ENCODE measurements around the gene EML6. TPM values are rescaled to one million over a fixed set of nuclear protein-coding genes. Genes with fewer than 3 reads are reported as not detected.

The EML6 gene
- total and polyA plus RNA-seq, 10 of the 15 experiments (the other 5 are each of a cell fraction or from before 2014, with no cell fraction given): 0.09 to 0.67 (median 0.21) TPM

DNA sequence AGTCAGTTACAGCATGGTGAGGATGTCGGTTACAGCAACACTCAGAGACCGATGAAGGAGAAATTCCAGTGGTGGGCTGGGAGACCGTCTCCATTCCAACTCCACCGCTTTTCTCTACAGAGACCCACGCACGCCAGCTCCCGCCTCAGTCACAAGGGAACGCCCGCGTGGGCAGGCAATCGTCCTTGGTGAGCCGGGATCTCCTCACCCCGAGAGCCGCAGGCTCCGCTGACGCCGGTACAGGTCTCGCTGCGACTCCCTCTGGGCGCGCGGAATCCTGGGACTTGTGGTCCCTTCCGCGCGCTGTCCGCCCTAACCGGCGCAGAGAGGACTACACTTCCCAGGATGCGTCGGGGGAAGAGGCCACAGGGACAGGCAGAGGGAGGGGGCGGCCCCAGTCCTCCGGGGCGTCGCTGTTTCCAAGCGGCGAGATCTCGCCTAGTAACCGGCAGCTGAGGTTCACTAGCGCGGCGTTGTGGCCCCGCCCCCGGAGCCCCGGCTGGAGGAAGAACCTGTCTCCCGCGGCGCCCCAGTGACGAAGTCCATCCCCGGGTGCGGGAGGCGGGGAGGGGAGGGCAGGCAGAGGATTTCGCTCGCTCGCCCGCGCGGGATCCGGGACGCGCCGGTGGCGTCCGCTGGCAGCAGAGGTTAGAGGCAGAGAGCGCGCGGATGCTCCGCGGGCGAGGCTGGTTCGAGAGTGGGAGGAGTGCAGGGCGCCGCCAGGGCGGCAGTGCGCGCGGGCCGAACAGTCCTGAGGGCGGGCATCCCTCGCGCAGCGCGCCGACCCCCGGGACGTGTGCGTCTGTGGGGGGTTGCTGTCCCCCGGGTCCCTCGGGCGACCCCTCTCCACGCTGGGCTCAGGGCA, at the start of gene EML6 (continued):
- TF ChIP-seq, protein P1, sequence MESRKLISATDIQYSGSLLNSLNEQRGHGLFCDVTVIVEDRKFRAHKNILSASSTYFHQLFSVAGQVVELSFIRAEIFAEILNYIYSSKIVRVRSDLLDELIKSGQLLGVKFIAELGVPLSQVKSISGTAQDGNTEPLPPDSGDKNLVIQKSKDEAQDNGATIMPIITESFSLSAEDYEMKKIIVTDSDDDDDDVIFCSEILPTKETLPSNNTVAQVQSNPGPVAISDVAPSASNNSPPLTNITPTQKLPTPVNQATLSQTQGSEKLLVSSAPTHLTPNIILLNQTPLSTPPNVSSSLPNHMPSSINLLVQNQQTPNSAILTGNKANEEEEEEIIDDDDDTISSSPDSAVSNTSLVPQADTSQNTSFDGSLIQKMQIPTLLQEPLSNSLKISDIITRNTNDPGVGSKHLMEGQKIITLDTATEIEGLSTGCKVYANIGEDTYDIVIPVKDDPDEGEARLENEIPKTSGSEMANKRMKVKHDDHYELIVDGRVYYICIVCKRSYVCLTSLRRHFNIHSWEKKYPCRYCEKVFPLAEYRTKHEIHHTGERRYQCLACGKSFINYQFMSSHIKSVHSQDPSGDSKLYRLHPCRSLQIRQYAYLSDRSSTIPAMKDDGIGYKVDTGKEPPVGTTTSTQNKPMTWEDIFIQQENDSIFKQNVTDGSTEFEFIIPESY (IDR thresholded peaks at IDR 0.05): no peak
- TF ChIP-seq, protein P2, sequence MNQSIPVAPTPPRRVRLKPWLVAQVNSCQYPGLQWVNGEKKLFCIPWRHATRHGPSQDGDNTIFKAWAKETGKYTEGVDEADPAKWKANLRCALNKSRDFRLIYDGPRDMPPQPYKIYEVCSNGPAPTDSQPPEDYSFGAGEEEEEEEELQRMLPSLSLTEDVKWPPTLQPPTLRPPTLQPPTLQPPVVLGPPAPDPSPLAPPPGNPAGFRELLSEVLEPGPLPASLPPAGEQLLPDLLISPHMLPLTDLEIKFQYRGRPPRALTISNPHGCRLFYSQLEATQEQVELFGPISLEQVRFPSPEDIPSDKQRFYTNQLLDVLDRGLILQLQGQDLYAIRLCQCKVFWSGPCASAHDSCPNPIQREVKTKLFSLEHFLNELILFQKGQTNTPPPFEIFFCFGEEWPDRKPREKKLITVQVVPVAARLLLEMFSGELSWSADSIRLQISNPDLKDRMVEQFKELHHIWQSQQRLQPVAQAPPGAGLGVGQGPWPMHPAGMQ (IDR thresholded peaks at IDR 0.05; ENCODE audit: borderline replicate concordance): no peak
- TF ChIP-seq TCF3 (IDR thresholded peaks at IDR 0.05; ENCODE audit: borderline replicate concordance, insufficient read depth, low read depth, low read length) (no peak), ZNF24 (IDR thresholded peaks at IDR 0.05) (no peak), RCOR1 (conservative IDR thresholded peaks at IDR 0.05; ENCODE audit: low read depth, low read length) (peak; percentile 81; the same call in 1 of the 2 replicates), SPI1 (IDR thresholded peaks at IDR 0.05; ENCODE audit: borderline replicate concordance, insufficient read depth, low read depth, low read length) (no peak), ZZZ3 (IDR thresholded peaks at IDR 0.05; ENCODE audit: control insufficient read depth, insufficient read length, low read depth) (no peak), YBX1 (IDR thresholded peaks at IDR 0.05) (no peak), WRNIP1 (IDR thresholded peaks at IDR 0.05; ENCODE audit: borderline replicate concordance, low read depth, low read length) (no peak)
- TF ChIP-seq, protein P3, sequence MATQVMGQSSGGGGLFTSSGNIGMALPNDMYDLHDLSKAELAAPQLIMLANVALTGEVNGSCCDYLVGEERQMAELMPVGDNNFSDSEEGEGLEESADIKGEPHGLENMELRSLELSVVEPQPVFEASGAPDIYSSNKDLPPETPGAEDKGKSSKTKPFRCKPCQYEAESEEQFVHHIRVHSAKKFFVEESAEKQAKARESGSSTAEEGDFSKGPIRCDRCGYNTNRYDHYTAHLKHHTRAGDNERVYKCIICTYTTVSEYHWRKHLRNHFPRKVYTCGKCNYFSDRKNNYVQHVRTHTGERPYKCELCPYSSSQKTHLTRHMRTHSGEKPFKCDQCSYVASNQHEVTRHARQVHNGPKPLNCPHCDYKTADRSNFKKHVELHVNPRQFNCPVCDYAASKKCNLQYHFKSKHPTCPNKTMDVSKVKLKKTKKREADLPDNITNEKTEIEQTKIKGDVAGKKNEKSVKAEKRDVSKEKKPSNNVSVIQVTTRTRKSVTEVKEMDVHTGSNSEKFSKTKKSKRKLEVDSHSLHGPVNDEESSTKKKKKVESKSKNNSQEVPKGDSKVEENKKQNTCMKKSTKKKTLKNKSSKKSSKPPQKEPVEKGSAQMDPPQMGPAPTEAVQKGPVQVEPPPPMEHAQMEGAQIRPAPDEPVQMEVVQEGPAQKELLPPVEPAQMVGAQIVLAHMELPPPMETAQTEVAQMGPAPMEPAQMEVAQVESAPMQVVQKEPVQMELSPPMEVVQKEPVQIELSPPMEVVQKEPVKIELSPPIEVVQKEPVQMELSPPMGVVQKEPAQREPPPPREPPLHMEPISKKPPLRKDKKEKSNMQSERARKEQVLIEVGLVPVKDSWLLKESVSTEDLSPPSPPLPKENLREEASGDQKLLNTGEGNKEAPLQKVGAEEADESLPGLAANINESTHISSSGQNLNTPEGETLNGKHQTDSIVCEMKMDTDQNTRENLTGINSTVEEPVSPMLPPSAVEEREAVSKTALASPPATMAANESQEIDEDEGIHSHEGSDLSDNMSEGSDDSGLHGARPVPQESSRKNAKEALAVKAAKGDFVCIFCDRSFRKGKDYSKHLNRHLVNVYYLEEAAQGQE (IDR thresholded peaks at IDR 0.05; ENCODE audit: low read depth, low read length): no peak
- TF ChIP-seq, protein P4, sequence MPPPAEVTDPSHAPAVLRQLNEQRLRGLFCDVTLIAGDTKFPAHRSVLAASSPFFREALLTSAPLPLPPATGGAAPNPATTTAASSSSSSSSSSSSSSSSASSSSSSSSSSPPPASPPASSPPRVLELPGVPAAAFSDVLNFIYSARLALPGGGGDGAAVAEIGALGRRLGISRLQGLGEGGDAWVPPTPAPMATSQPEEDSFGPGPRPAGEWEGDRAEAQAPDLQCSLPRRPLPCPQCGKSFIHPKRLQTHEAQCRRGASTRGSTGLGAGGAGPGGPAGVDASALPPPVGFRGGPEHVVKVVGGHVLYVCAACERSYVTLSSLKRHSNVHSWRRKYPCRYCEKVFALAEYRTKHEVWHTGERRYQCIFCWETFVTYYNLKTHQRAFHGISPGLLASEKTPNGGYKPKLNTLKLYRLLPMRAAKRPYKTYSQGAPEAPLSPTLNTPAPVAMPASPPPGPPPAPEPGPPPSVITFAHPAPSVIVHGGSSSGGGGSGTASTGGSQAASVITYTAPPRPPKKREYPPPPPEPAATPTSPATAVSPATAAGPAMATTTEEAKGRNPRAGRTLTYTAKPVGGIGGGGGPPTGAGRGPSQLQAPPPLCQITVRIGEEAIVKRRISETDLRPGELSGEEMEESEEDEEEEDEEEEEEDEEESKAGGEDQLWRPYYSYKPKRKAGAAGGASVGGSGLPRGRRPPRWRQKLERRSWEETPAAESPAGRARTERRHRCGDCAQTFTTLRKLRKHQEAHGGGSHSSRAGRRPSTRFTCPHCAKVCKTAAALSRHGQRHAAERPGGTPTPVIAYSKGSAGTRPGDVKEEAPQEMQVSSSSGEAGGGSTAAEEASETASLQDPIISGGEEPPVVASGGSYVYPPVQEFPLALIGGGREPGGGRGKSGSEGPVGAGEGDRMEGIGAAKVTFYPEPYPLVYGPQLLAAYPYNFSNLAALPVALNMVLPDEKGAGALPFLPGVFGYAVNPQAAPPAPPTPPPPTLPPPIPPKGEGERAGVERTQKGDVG (CRISPR knock-in tag; IDR thresholded peaks at IDR 0.05): no peak
- TF ChIP-seq, protein P5, sequence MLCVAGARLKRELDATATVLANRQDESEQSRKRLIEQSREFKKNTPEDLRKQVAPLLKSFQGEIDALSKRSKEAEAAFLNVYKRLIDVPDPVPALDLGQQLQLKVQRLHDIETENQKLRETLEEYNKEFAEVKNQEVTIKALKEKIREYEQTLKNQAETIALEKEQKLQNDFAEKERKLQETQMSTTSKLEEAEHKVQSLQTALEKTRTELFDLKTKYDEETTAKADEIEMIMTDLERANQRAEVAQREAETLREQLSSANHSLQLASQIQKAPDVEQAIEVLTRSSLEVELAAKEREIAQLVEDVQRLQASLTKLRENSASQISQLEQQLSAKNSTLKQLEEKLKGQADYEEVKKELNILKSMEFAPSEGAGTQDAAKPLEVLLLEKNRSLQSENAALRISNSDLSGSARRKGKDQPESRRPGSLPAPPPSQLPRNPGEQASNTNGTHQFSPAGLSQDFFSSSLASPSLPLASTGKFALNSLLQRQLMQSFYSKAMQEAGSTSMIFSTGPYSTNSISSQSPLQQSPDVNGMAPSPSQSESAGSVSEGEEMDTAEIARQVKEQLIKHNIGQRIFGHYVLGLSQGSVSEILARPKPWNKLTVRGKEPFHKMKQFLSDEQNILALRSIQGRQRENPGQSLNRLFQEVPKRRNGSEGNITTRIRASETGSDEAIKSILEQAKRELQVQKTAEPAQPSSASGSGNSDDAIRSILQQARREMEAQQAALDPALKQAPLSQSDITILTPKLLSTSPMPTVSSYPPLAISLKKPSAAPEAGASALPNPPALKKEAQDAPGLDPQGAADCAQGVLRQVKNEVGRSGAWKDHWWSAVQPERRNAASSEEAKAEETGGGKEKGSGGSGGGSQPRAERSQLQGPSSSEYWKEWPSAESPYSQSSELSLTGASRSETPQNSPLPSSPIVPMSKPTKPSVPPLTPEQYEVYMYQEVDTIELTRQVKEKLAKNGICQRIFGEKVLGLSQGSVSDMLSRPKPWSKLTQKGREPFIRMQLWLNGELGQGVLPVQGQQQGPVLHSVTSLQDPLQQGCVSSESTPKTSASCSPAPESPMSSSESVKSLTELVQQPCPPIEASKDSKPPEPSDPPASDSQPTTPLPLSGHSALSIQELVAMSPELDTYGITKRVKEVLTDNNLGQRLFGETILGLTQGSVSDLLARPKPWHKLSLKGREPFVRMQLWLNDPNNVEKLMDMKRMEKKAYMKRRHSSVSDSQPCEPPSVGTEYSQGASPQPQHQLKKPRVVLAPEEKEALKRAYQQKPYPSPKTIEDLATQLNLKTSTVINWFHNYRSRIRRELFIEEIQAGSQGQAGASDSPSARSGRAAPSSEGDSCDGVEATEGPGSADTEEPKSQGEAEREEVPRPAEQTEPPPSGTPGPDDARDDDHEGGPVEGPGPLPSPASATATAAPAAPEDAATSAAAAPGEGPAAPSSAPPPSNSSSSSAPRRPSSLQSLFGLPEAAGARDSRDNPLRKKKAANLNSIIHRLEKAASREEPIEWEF (IDR thresholded peaks at IDR 0.05; ENCODE audit: insufficient replicate concordance, low read depth, low read length): no peak

Data from GM12878 (cell line).